ENCODE results near the gene ATL1. TPM values are rescaled to one million over a fixed set of nuclear protein-coding genes. Genes with fewer than 3 reads are reported as not detected.
"Not testable (repeated sequence)": the region's sequence is repeated elsewhere in the genome, so short reads cannot be mapped to it uniquely, and the experiment has no call there.

The ATL1 gene
- total and polyA plus RNA-seq, 7 donors: 3.2 to 22.5 (median 9.1) TPM

DNA sequence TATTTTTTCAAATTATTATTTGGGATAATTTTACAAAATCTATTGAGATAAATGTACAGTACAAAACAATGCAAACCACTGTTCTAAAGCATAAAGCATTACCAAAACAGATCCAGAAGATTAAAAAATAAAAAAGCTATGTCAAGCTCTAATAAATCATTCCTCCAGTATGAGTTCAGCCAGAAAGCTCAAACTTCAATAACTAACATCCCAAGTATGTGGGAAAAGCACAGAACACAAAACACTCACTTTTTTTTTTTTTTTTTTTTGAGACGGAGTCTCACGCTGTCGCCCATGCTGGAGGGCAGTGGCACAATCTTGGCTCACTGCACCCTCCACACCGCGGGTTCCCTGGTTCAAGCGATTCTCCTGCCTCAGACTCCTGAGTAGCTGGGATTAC, 96.8 kb downstream of the ATL1 start:
- no peaks in the 10 kb centered on the region for H3K27me3 ChIP-seq
- peaks cover 0 to 13% (median 0%) of the 10 kb centered on the region in 4 donors for H3K36me3 ChIP-seq
- TF ChIP-seq POLR2A (IDR thresholded peaks at IDR 0.05): no peak
- TF ChIP-seq POLR2AphosphoS5 (IDR thresholded peaks at IDR 0.05): no peak
- TF ChIP-seq EP300 (IDR thresholded peaks at IDR 0.05): no peak
- TF ChIP-seq, protein P1, sequence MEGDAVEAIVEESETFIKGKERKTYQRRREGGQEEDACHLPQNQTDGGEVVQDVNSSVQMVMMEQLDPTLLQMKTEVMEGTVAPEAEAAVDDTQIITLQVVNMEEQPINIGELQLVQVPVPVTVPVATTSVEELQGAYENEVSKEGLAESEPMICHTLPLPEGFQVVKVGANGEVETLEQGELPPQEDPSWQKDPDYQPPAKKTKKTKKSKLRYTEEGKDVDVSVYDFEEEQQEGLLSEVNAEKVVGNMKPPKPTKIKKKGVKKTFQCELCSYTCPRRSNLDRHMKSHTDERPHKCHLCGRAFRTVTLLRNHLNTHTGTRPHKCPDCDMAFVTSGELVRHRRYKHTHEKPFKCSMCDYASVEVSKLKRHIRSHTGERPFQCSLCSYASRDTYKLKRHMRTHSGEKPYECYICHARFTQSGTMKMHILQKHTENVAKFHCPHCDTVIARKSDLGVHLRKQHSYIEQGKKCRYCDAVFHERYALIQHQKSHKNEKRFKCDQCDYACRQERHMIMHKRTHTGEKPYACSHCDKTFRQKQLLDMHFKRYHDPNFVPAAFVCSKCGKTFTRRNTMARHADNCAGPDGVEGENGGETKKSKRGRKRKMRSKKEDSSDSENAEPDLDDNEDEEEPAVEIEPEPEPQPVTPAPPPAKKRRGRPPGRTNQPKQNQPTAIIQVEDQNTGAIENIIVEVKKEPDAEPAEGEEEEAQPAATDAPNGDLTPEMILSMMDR (IDR thresholded peaks at IDR 0.05): no peak
- no peaks in the 10 kb centered on the region for H3K9me3 ChIP-seq
- peaks cover 0 to 58% (median 30%) of the 10 kb centered on the region in 4 donors for H3K4me1 ChIP-seq
- WGBS, 2 donors: 94 to 98% methylated on average over 6 of the region's 6 CpGs
- H3K27ac ChIP-seq: peak overlapping the region in 1 of 4 donors; percentile 65
- intact Hi-C loops (cut with DNase I): no loop called here
- DNase-seq: no peak
- no peak overlapping the region for H3K4me3 ChIP-seq

DNA sequence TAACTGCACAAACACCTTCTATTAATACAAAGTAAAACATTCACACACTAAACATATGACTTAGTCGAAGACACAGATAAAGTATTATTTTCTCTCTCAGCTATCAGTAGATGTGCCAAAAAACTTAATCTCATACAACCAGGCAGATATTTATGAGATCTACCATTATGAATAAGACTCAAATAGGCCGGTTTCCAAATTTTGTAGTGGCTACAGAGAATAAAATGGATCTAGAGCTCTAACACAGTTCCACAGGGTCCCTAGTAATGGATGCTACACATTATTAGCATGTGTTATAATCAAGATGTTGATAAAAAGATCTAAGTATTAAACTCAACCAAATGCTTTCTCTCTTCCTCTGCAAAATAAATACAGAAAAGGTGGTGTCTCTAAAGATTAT, 97.8 kb downstream of the ATL1 start:
- peaks cover 0 to 53% (median 30%) of the 10 kb centered on the region in 4 donors for H3K4me1 ChIP-seq

DNA sequence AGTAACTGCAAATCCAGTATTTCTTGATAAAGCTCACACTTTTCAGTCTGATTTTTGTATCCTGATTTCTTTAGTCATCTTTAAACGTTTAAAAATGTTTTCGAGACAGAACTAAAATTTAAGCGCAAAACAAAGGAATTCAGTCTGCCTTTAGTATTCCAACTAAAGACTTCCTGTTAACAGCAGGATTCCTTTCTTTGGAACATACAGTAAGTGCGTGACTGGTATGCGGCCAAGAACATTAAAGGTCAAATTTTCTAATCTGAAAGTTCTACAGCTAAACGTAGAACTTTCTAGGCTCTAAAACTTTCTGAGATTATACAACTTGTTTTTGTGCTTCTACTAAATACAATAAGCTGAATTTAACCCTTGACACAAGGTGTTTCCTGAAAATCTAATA, 98.3 kb downstream of the ATL1 start:
- no peak for TF ChIP-seq POLR2A (IDR thresholded peaks at IDR 0.05)
- TF ChIP-seq POLR2AphosphoS5 (IDR thresholded peaks at IDR 0.05): peak in 1 of 4 donors; percentile 27
- Histone ChIP-seq H3K4me3 (peak overlapping the region in 2 of 4 donors; percentile 1 to 19), H3K9me3 (no peaks in the 10 kb centered on the region), H3K27me3 (no peaks in the 10 kb centered on the region), H3K36me3 (peaks cover 0 to 13% (median 0%) of the 10 kb centered on the region in 4 donors), H3K27ac (peak overlapping the region; percentile 47 to 65 (median 62)), H3K4me1 (peaks cover 0 to 48% (median 28%) of the 10 kb centered on the region in 4 donors)
- 71 to 74% methylated on average over 6 of the region's 6 CpGs for WGBS, 2 donors
- intact Hi-C loops (cut with DNase I): no loop called here
- no peak for DNase-seq

More for the DNA sequence above, 97.8 kb downstream of the ATL1 start:
- no peak for DNase-seq
- H3K36me3 ChIP-seq: peaks cover 0 to 13% (median 0%) of the 10 kb centered on the region in 4 donors
- peak overlapping the region; percentile 47 to 65 (median 62) for H3K27ac ChIP-seq
- no peaks in the 10 kb centered on the region for H3K27me3 ChIP-seq
- no peaks in the 10 kb centered on the region for H3K9me3 ChIP-seq
- intact Hi-C loops (cut with DNase I): no loop called here
- TF ChIP-seq POLR2A (IDR thresholded peaks at IDR 0.05) (no peak), EP300 (IDR thresholded peaks at IDR 0.05) (no peak), POLR2AphosphoS5 (IDR thresholded peaks at IDR 0.05) (no peak)
- TF ChIP-seq, protein P1 (IDR thresholded peaks at IDR 0.05): no peak
- H3K4me3 ChIP-seq: peak overlapping the region in 2 of 4 donors; percentile 1 to 19
- 76 to 83% methylated on average over 2 of the region's 2 CpGs for WGBS, 2 donors

DNA sequence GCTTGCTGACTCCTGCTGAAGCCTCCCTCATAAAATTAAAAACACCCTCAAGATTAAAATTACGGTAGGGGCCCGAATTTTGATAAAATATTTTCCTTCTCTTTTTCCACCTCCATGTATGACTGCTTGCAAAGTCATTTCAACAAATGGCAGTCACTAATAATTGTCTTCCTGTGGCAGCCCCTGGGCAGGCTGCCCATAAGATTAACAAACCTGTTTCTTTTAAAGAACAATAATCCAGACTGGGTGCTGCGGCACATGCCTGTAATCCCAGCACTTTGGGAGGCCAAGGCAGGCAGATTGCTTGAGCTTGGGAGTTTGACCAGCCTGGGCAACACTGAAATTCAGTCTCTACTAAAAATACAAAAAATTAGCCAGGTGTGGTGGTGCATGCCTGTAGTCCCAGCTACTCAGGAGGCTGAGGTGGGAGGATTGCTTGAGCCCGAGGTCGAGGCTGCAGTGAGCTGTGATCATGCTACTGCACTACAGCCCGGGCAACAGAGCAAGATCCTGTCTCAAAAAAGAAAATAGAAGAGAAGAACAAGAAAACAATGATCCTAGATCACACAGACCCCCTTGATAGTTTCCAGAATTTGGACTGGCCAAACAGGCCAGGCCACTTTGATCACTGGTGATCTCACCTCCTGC, 99.5 kb downstream of the ATL1 start:
- Histone ChIP-seq H3K9me3 (no peaks in the 10 kb centered on the region), H3K4me1 (peaks cover 0 to 55% (median 28%) of the 10 kb centered on the region in 4 donors), H3K4me3 (no peak overlapping the region), H3K27ac (peak overlapping the region in 3 of 4 donors; percentile 10 to 28 (median 15)), H3K27me3 (no peaks in the 10 kb centered on the region), H3K36me3 (peaks cover 0 to 13% (median 0%) of the 10 kb centered on the region in 4 donors)
- TF ChIP-seq, protein P1 (IDR thresholded peaks at IDR 0.05): no peak
- TF ChIP-seq EP300 (IDR thresholded peaks at IDR 0.05): no peak
- no peak for TF ChIP-seq POLR2A (IDR thresholded peaks at IDR 0.05)
- no peak for TF ChIP-seq POLR2AphosphoS5 (IDR thresholded peaks at IDR 0.05)
- intact Hi-C loops (cut with DNase I): no loop called here
- no peak for DNase-seq
- WGBS, 2 donors: 90% methylated on average over 6 of the region's 6 CpGs

DNA sequence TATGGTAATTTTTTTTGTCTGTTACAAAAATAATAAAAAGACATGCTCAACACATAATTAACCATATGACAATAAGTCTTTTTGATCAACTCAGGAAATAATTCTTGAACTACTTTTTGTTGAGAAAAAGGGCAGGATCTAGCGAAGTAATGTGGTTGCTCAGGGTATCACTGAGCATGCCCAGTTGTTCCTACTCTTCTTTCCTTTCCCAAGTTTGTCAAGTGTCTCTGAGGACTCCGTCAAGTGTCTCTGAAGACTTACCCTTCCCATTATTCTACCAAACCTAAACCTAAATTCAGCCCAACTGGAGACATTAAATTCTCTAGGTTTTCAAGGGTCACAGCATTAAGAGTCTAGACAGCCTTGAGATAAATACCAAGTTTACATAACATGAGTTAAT, 104.6 kb downstream of the ATL1 start:
- DNase-seq: not testable (repeated sequence)
- 92 to 99% methylated on average over 2 of the region's 2 CpGs for WGBS, 2 donors
- peaks cover 0 to 28% (median 23%) of the 10 kb centered on the region in 4 donors for H3K4me1 ChIP-seq

DNA sequence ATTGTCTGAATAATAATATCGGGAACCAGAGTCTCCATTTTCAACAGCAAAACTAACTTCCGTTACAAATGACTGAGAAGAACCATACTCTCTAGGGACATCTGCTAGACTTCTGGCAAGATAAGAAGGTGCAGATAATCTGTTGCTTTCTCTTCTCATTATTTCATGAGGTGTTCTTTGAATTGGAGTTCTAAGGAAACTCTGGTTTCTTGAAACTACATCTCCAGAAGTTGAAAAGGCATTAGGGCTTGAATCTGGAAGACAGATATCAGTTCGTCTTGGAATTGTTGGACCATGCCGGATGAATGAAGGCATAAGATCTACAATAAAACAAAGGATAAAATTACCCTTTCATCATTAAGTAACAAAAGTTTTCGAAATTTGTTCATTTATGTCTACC, 105.4 kb downstream of the ATL1 start:
- not testable (repeated sequence) for H3K27me3 ChIP-seq, H3K4me3 ChIP-seq, H3K9me3 ChIP-seq, DNase-seq, H3K27ac ChIP-seq
- intact Hi-C loops (cut with DNase I): loop anchor here (5.0 to 10.0 kb wide), 3 partner anchors 103 to 353 kb away; partner anchors contain the start of genes ATL1, DMAC2L and L2HGDH
- 86 to 95% methylated on average over 5 of the region's 5 CpGs for WGBS, 2 donors
- Histone ChIP-seq H3K36me3 (peaks cover 0 to 18% (median 0%) of the 10 kb centered on the region in 4 donors), H3K4me1 (peaks cover 0 to 26% (median 21%) of the 10 kb centered on the region in 4 donors)

More for the DNA sequence above, 104.6 kb downstream of the ATL1 start:
- not testable (repeated sequence) for H3K27me3 ChIP-seq, H3K4me3 ChIP-seq, H3K27ac ChIP-seq, H3K9me3 ChIP-seq
- intact Hi-C loops (cut with DNase I): loop anchor here (10.0 kb wide), 1 partner anchor 110 kb away; no protein-coding TSS in a partner anchor
- peaks cover 0 to 18% (median 0%) of the 10 kb centered on the region in 4 donors for H3K36me3 ChIP-seq

Measured in sigmoid colon (tissue), 7 donors.